HG02763 (cell line): ENCODE data around the gene COMMD1.
"Not testable (repeated sequence)": the region's sequence is repeated elsewhere in the genome, so short reads cannot be mapped to it uniquely, and the experiment has no call there.

ENCODE experiments used
- ATAC-seq: cut with Tn5 transposase; IDR thresholded peaks from one replicate; pipeline ENCODE4 v1.9.1; 2021; ENCODE audit warnings: mild to moderate bottlenecking, moderate library complexity; ENCODE audit not compliant: unreplicated experiment

The COMMD1 gene

DNA sequence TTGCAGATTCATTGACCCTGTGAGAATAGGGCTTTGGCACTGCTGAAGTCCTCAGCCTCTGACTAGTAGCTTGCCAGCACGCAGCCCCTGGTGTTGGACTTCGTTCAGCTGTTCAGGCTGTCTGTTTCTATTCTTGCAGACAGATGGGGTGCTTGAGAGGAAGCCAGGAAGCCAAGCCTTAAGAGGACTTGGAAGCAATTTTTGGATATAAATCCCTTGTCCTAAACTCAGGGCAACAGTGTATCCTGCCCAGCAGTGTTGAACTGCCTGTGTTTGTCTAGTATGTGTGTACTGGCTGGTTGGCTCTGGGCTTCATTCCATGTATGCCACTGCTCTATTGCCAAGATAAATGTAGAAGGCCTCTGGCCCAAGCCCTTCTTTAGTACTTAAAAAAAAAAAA lies 108.6 kb downstream of the COMMD1 start:
- ATAC-seq: no peak

GRCh38 chr2:62016957-62017356 lies 111.5 kb downstream of the COMMD1 start:
- no peak for ATAC-seq

DNA sequence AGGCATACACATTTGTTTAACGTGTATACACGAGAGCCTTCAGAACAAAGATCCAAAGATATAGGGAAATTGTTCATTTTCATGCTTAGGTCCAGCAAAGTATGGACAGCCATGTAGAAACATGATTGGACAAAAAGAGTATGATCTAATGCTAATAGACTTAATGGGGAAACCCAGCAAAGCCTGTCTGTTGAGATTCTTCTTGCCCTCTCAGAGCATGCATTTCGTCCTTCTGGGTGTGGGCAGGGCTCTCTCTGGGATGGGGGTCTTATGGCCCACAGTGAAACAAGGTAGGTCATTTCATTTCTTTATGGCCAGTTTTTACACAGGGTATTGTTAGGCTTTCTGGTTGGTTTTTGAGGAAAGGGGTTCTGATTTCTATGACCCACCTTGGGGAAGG lies 124.4 kb downstream of the COMMD1 start:
- ATAC-seq: no peak

DNA sequence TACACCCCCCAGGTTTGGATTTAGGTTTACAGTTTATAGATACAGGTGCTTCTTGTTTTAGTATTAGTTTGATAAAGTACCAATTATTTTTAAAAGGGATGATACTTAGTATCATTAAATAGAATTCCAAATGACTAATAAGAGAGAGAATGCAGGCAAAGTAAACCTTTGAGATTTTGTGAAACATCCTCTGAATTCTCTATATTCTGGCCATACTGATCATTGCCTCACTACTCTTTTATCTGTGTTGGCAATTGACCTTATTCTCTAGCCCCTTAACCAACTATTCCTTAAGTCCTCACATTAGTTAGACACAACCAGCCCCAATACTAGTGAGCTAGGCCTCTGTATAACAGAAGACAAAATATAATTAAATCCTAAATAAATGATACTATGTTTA lies 125.4 kb downstream of the COMMD1 start:
- ATAC-seq: no peak

DNA sequence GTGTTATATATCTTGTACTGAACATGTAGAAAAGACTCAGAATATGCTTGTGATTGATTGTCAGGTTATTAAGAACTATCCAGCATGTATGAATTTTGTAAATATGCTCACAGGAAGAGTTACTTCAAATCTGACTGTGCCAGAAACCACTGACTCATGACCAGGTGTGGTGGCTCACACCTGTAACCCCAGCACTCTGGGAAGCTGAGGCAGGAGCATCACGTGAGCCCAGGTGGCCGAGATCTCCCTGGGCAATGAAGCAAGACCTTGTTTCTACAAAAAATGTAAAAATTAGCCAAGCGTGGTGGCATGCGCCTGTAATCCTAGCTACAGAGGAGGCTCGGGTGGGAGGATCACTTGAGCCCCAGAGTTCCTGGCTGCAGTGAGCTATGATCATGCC lies 126.6 kb downstream of the COMMD1 start:
- ATAC-seq: no peak

- no peak for ATAC-seq
Measured at GRCh38 chr2:62034715-62035114, 129.2 kb downstream of the COMMD1 start.

- no peak for ATAC-seq
Measured at GRCh38 chr2:62036229-62036628, 130.8 kb downstream of the COMMD1 start.

- no peak for ATAC-seq
Measured at GRCh38 chr2:62036761-62037250, 131.3 kb downstream of the COMMD1 start.

GRCh38 chr2:62038975-62039771 lies 133.7 kb downstream of the COMMD1 start:
- peak; percentile 100 for ATAC-seq

GRCh38 chr2:62040926-62041325 lies 135.5 kb downstream of the COMMD1 start:
- ATAC-seq: no peak

- not testable (repeated sequence) for ATAC-seq
Measured at GRCh38 chr2:62041701-62042385, 136.4 kb downstream of the COMMD1 start.

- ATAC-seq: no peak
Measured at GRCh38 chr2:62042400-62042799, 136.9 kb downstream of the COMMD1 start.

GRCh38 chr2:62042944-62043343 lies 137.5 kb downstream of the COMMD1 start:
- ATAC-seq: no peak

GRCh38 chr2:62045017-62045543 lies 139.6 kb downstream of the COMMD1 start:
- ATAC-seq: no peak

DNA sequence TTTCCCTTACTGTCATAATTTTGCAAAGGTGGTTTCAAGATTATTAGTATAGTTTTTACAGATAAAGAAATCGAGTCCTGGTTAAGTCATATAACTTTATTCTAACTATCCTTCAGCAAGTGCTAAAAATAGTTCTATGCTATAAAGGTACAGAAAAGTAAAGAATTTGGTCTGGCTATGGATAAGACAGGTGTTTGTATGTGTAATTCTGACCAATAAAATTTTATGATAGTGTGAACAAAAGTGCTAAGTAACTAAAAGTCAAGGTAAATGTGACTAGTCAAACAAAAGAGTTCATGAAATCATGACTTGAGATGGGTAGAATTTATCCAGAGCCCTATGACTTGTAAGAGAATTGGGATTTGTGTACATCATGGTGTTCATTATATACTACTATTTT lies 140.7 kb downstream of the COMMD1 start:
- ATAC-seq: no peak

DNA sequence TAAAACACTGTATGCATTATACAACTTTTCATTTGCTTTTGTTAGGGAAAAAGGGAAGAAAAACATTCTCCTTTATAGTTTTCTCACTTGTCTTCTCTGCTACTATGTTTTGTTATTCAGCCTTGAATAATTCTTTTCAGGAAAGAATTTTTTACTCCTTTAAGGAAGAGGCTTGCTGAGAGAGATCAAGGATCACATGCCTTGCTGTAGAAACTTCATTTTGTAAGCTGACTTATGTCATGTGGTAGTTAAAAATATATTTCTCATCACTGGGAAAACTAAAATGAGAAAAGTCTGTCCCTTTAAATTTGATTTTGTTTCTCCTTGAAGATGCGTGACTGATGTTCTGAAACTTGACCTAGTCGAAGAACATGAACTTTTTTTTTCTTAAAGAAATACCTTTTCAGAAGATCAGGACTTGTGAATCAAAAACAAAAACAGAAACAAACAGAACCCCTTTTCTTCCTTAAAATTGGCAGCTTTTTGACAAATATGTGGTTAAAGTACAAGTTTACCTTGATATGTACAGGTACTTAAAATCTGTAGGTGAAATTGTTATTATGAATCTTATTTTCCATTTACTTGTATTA lies 145.1 kb downstream of the COMMD1 start:
- ATAC-seq: no peak

- ATAC-seq: no peak
Measured at GRCh38 chr2:62054029-62054791, 148.7 kb downstream of the COMMD1 start.

DNA sequence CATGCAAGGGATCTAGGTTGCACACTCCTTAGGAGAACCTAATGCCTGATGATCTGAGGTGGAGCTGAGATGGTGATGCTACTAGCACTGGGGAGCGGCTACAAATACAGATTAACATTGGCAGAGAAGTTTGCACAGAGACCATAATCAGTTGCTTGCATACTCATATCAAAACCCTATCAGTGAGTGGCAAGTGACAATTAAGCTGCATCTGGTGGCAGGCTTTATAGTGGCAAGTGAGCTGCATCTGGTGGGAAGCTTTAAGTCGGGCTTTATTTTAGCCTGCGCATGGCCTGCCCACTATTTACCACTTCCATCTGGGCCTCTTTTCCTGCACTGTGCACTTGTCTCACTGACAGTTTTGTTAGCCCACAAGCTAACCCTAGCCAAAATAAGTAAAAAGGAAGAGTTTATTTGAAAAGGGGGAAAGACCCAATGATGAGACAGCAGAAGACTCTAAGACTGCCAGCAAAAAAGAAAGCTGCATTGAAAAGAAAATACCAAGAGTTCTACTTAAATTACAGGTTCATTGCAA lies 149.5 kb downstream of the COMMD1 start:
- ATAC-seq: no peak

DNA sequence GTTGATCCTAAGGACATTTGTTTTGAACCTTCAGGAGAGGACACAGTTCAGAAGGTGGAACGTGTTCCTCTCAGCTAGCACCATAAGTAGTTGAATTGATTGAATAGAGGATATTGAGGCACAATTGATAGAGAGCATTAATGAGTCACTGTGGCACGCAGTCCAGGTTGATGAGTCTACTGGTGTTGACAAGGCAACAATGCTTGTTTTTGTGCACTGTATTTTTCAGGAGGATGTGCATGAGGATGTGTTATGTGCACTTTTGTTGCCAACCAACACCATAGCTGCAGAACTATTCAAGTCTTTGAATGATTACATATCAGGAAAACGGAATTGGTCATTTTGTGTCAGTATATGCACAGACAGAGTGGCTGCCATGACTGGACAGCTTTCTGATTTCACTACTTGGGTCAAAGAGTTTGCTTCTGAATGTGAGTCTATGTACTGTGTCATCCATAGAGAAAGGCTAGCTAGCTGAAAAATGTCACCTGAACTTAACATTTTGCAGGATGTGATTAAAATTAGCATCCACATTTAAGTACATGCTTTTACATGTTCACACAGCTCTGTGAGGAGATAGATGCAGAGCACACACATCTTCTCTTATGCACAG lies 150.4 kb downstream of the COMMD1 start:
- no peak for ATAC-seq

- ATAC-seq: no peak
Measured at GRCh38 chr2:62056341-62056740, 150.9 kb downstream of the COMMD1 start.
